DOHH2 (cell line): ENCODE data around the gene GPR153.

ENCODE experiments used
- EZH2phosphoT487 ChIP-seq: fragments of 200-600 bp; sonication (generic); IDR thresholded peaks from 2 replicates; pipeline ENCODE4 v1.6.1; 2017; ENCODE audit warnings: borderline replicate concordance, mild to moderate bottlenecking, antibody characterized with exemption, low read length, moderate library complexity, mixed read lengths
- TF ChIP-seq, protein P1 (sequence below): fragments of 200-600 bp; sonication (generic); IDR thresholded peaks from one replicate; pipeline ENCODE4 v1.5.1; 2014; ENCODE audit warnings: antibody characterized with exemption, mild to moderate bottlenecking, low read depth, low read length; ENCODE audit not compliant: poor library complexity, severe bottlenecking

GRCh38 chr1:6233376-6233775 lies 27.5 kb downstream of the GPR153 start:
- TF ChIP-seq, protein P1, sequence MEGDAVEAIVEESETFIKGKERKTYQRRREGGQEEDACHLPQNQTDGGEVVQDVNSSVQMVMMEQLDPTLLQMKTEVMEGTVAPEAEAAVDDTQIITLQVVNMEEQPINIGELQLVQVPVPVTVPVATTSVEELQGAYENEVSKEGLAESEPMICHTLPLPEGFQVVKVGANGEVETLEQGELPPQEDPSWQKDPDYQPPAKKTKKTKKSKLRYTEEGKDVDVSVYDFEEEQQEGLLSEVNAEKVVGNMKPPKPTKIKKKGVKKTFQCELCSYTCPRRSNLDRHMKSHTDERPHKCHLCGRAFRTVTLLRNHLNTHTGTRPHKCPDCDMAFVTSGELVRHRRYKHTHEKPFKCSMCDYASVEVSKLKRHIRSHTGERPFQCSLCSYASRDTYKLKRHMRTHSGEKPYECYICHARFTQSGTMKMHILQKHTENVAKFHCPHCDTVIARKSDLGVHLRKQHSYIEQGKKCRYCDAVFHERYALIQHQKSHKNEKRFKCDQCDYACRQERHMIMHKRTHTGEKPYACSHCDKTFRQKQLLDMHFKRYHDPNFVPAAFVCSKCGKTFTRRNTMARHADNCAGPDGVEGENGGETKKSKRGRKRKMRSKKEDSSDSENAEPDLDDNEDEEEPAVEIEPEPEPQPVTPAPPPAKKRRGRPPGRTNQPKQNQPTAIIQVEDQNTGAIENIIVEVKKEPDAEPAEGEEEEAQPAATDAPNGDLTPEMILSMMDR, result no peak
- TF ChIP-seq EZH2phosphoT487, result no peak
